ENCODE measurements around the gene ADSS1.

ADSS1 gene

GRCh38 chr14:104723651-104724406 lies at the start of gene ADSS1:
ADSS1 (plus strand) TSS chr14:104724229; CDS start chr14:104724271, 42 bp downstream.
- peak; percentile 42 for DNase-seq

- no peak for DNase-seq
Measured at GRCh38 chr14:104675447-104675846, 48.6 kb upstream of the ADSS1 start.

- no peak for DNase-seq
Measured at GRCh38 chr14:104676130-104676693, 47.8 kb upstream of the ADSS1 start.

- no peak for DNase-seq
Measured at GRCh38 chr14:104676694-104677511, 47.1 kb upstream of the ADSS1 start.

- peak; percentile 60 for DNase-seq
Measured at GRCh38 chr14:104677512-104678332, 46.3 kb upstream of the ADSS1 start.

GRCh38 chr14:104678346-104678745 lies 45.7 kb upstream of the ADSS1 start:
- no peak for DNase-seq

GRCh38 chr14:104678901-104679705 lies 44.9 kb upstream of the ADSS1 start:
- DNase-seq = no peak

GRCh38 chr14:104680056-104680805 lies 43.8 kb upstream of the ADSS1 start:
- DNase-seq = peak; percentile 35

- DNase-seq = no peak
Measured at GRCh38 chr14:104680806-104681688, 43.0 kb upstream of the ADSS1 start.

GRCh38 chr14:104681689-104682074 lies 42.3 kb upstream of the ADSS1 start:
- DNase-seq = peak; percentile 40

- peak; percentile 40 for DNase-seq
Measured at GRCh38 chr14:104682107-104682593, 41.9 kb upstream of the ADSS1 start.

GRCh38 chr14:104683653-104684448 lies 40.2 kb upstream of the ADSS1 start:
- no peak for DNase-seq

- DNase-seq = no peak
Measured at GRCh38 chr14:104684449-104684821, 39.6 kb upstream of the ADSS1 start.

- no peak for DNase-seq
Measured at GRCh38 chr14:104685216-104685997, 38.6 kb upstream of the ADSS1 start.

- no peak for DNase-seq
Measured at GRCh38 chr14:104685998-104686610, 37.9 kb upstream of the ADSS1 start.

GRCh38 chr14:104686624-104687517 lies 37.2 kb upstream of the ADSS1 start:
- DNase-seq = no peak
